Measurements from ENCODE around the gene FN3K.

GRCh38 chr17:82687871-82688270, 47.5 kb upstream of the FN3K start:
- TF ChIP-seq, protein P1, sequence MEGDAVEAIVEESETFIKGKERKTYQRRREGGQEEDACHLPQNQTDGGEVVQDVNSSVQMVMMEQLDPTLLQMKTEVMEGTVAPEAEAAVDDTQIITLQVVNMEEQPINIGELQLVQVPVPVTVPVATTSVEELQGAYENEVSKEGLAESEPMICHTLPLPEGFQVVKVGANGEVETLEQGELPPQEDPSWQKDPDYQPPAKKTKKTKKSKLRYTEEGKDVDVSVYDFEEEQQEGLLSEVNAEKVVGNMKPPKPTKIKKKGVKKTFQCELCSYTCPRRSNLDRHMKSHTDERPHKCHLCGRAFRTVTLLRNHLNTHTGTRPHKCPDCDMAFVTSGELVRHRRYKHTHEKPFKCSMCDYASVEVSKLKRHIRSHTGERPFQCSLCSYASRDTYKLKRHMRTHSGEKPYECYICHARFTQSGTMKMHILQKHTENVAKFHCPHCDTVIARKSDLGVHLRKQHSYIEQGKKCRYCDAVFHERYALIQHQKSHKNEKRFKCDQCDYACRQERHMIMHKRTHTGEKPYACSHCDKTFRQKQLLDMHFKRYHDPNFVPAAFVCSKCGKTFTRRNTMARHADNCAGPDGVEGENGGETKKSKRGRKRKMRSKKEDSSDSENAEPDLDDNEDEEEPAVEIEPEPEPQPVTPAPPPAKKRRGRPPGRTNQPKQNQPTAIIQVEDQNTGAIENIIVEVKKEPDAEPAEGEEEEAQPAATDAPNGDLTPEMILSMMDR (IDR thresholded peaks at IDR 0.05): no peak
- TF ChIP-seq POLR2AphosphoS5 (IDR thresholded peaks at IDR 0.05; ENCODE audit: insufficient read depth in 1 of 2, low read depth in 1 of 2) (no peak), POLR2A (IDR thresholded peaks at IDR 0.05) (no peak)

Measured in vagina (tissue), 2 donors.